H9 (cell line): ENCODE data around the gene CENPP. TPM values are rescaled to one million over a fixed set of nuclear protein-coding genes. Genes with fewer than 3 reads are reported as not detected.
A peak's percentile ranks its signal among the peaks of the same experiment; 100 is the strongest.

Experiments used
- DNase-seq: peaks from one replicate; pipeline ENCODE4 v3.0.0-alpha.2; 2017
- H2AFZ ChIP-seq: one replicate; pipeline ENCODE4 v1.6.1; 2013; ENCODE audit warnings: mild to moderate bottlenecking, low read length, control low read depth, moderate library complexity
- H2AK5ac ChIP-seq: 2 replicates; pipeline ENCODE4 v1.6.1; 2013; ENCODE audit warnings: low read length, control low read depth, mixed read lengths; ENCODE audit not compliant: insufficient read length
- H2BK120ac ChIP-seq: one replicate; pipeline ENCODE4 v1.6.1; 2013; ENCODE audit warnings: low read depth, mild to moderate bottlenecking, low read length, control low read depth, inconsistent platforms; ENCODE audit not compliant: poor library complexity, severe bottlenecking
- H2BK12ac ChIP-seq: 2 replicates; pipeline ENCODE4 v1.6.1; 2013; ENCODE audit warnings: low read length, control low read depth, mixed read lengths, low read depth; ENCODE audit not compliant: insufficient read length
- H2BK15ac ChIP-seq: 2 replicates; pipeline ENCODE4 v1.6.1; 2013; ENCODE audit warnings: low read depth, low read length, control low read depth
- H2BK20ac ChIP-seq: one replicate; pipeline ENCODE4 v1.6.1; 2013; ENCODE audit warnings: low read depth, mild to moderate bottlenecking, low read length, control low read depth, inconsistent platforms; ENCODE audit not compliant: poor library complexity, severe bottlenecking
- H2BK5ac ChIP-seq: 2 replicates; pipeline ENCODE4 v1.6.1; 2013; ENCODE audit warnings: low read length, control low read depth, mixed read lengths; ENCODE audit not compliant: insufficient read length
- H3K14ac ChIP-seq: 2 replicates; pipeline ENCODE4 v1.6.1; 2013; ENCODE audit warnings: low read length, control low read depth; ENCODE audit not compliant: insufficient read depth
- H3K18ac ChIP-seq: 2 replicates; pipeline ENCODE4 v1.6.1; 2013; ENCODE audit warnings: low read depth, mild to moderate bottlenecking, mixed read lengths, low read length, control low read depth; ENCODE audit not compliant: insufficient read length
- H3K23ac ChIP-seq: 2 replicates; pipeline ENCODE4 v1.6.1; 2013; ENCODE audit warnings: low read length, control low read depth, mixed read lengths, low read depth; ENCODE audit not compliant: insufficient read length
- H3K23me2 ChIP-seq: 2 replicates; pipeline ENCODE4 v1.6.1; 2013; ENCODE audit warnings: low read depth, mild to moderate bottlenecking, mixed read lengths, low read length, control low read depth; ENCODE audit not compliant: insufficient read length, poor library complexity, severe bottlenecking
- H3K27ac ChIP-seq: 2 replicates; pipeline ENCODE4 v1.5.1; 2013; ENCODE audit warnings: low read length, control low read depth, mixed read lengths, low read depth; ENCODE audit not compliant: insufficient read length
- H3K27me3 ChIP-seq: 2 replicates; pipeline ENCODE4 v1.6.1; 2013; ENCODE audit warnings: low read length, control low read depth, inconsistent platforms; ENCODE audit not compliant: insufficient read depth
- H3K4ac ChIP-seq: 2 replicates; pipeline ENCODE4 v1.6.1; 2013; ENCODE audit warnings: low read depth, mild to moderate bottlenecking, control low read depth, inconsistent platforms, low read length, moderate library complexity
- H3K4me1 ChIP-seq: 2 replicates; pipeline ENCODE4 v1.6.1; 2013; ENCODE audit warnings: low read length, control low read depth, inconsistent platforms; ENCODE audit not compliant: insufficient read depth
- H3K4me2 ChIP-seq: 2 replicates; pipeline ENCODE4 v1.6.1; 2013; ENCODE audit warnings: low read length, control low read depth, mixed read lengths; ENCODE audit not compliant: insufficient read length, insufficient read depth
- H3K56ac ChIP-seq: 2 replicates; pipeline ENCODE4 v1.6.1; 2013; ENCODE audit warnings: low read depth, mild to moderate bottlenecking, mixed read lengths, low read length, control low read depth; ENCODE audit not compliant: insufficient read length
- H3K79me1 ChIP-seq: 2 replicates; pipeline ENCODE4 v1.6.1; 2013; ENCODE audit warnings: low read depth, mild to moderate bottlenecking, moderate library complexity, low read length, control low read depth, inconsistent platforms; ENCODE audit not compliant: insufficient read depth, poor library complexity, severe bottlenecking
- H3K79me2 ChIP-seq: 2 replicates; pipeline ENCODE4 v1.6.1; 2013; ENCODE audit warnings: low read length, control low read depth, inconsistent platforms; ENCODE audit not compliant: insufficient read depth
- H3K9ac ChIP-seq: 2 replicates; pipeline ENCODE4 v1.6.1; 2013; ENCODE audit warnings: low read length, control low read depth, mixed read lengths; ENCODE audit not compliant: insufficient read length; ENCODE audit errors: extremely low read depth
- H3K9me3 ChIP-seq: one replicate; pipeline ENCODE4 v1.6.1; 2013; ENCODE audit warnings: low read depth, low read length, inconsistent platforms; ENCODE audit not compliant: control insufficient read depth
- H3T11ph ChIP-seq: one replicate; pipeline ENCODE4 v1.6.1; 2013; ENCODE audit warnings: mild to moderate bottlenecking, low read length, control low read depth, inconsistent platforms
- H4K20me1 ChIP-seq: one replicate; pipeline ENCODE4 v1.6.1; 2013; ENCODE audit not compliant: control insufficient read depth, insufficient read length, insufficient read depth
- H4K5ac ChIP-seq: 2 replicates; pipeline ENCODE4 v1.6.1; 2013; ENCODE audit warnings: low read depth, mild to moderate bottlenecking, mixed read lengths, low read length, control low read depth; ENCODE audit not compliant: insufficient read length
- H4K8ac ChIP-seq: replicated peaks from 2 replicates; pipeline ENCODE4 v1.6.1; 2013; ENCODE audit warnings: low read length, control low read depth, mixed read lengths, low read depth; ENCODE audit not compliant: insufficient read length
- H4K91ac ChIP-seq: 2 replicates; pipeline ENCODE4 v1.6.1; 2013; ENCODE audit warnings: low read depth, mild to moderate bottlenecking, moderate library complexity, mixed read lengths, low read length, control low read depth; ENCODE audit not compliant: insufficient read length
- H3K27ac Mint-ChIP-seq, 3 experiments: 2 replicates in 2 of 3; 3 replicates in 1 of 3; pipeline ENCODE4 v1.8.0; 2020 to 2021; ENCODE audit warnings: mixed read lengths in 3 of 3, mild to moderate bottlenecking in 1 of 3, moderate library complexity in 1 of 3
- H3K27me3 Mint-ChIP-seq: 2 replicates; pipeline ENCODE4 v1.8.0; 2021; ENCODE audit warnings: low read depth, mild to moderate bottlenecking, moderate library complexity, mixed read lengths
- H3K36me3 Mint-ChIP-seq, 3 experiments: 2 replicates in 2 of 3; 3 replicates in 1 of 3; pipeline ENCODE4 v1.8.0; 2020 to 2021; ENCODE audit warnings: low read depth in 3 of 3, mixed read lengths in 3 of 3; ENCODE audit not compliant: insufficient read depth in 1 of 3
- H3K4me1 Mint-ChIP-seq, 2 experiments: 2 replicates each; pipeline ENCODE4 v1.8.0; 2020; ENCODE audit warnings: mixed read lengths in 2 of 2
- H3K4me3 Mint-ChIP-seq, 2 experiments: 2 replicates in 1 of 2; 3 replicates in 1 of 2; pipeline ENCODE4 v1.8.0; 2020 to 2021; ENCODE audit warnings: mild to moderate bottlenecking in 2 of 2, mixed read lengths in 2 of 2, moderate library complexity in 1 of 2
- H3K9me3 Mint-ChIP-seq, 2 experiments: 2 replicates in 1 of 2; 3 replicates in 1 of 2; pipeline ENCODE4 v1.8.0; 2020; ENCODE audit warnings: mild to moderate bottlenecking in 2 of 2, mixed read lengths in 2 of 2, moderate library complexity in 1 of 2
- CTCF ChIP-seq: fragments of 200-600 bp; sonication (generic); conservative IDR thresholded peaks from 3 replicates; pipeline ENCODE4 v1.8.0; 2021; ENCODE audit warnings: antibody characterized with exemption, mild to moderate bottlenecking
- WGBS: extraction: QIAGEN DNeasy Blood & Tissue Kit; methylation state at CpG from one replicate; pipeline ENCODE4 v1.1.7; 2013; ENCODE audit warnings: missing lambda C conversion rate, low lambda C conversion rate, mixed read lengths; ENCODE audit not compliant: insufficient read length; ENCODE audit errors: extremely low coverage; 5-methylcytosine and 5-hydroxymethylcytosine counted together
- total RNA-seq: library from RNA; stranded (reverse); gene quantifications from 2 replicates; pipeline ENCODE4 v1.2.1, GENCODE V29; 2021

The CENPP gene
- total RNA-seq, 1 experiment from 2014 or later: 9.1 TPM

GRCh38 chr9:92612816-92613215, 287.1 kb downstream of the CENPP start:
- TF ChIP-seq CTCF: no peak
- Mint-ChIP-seq H3K36me3 (peaks cover 5 to 51% (median 20%) of the 10 kb centered on the region in 3 experiments), H3K4me3 (no peak overlapping the region), H3K9me3 (no peaks in the 10 kb centered on the region), H3K27ac (peak overlapping the region in 1 of 3 experiments; percentile 48; a peak in 1 of 7 replicates), H3K27me3 (no peaks in the 10 kb centered on the region), H3K4me1 (peaks cover 0 to 7% of the 10 kb centered on the region in 2 experiments; a peak in 1 of 4 replicates)
- no peak overlapping the region for H4K5ac ChIP-seq
- no peak for DNase-seq
- no peak overlapping the region for H3K27ac ChIP-seq
- H3K9ac ChIP-seq: no peak overlapping the region
- H3K9me3 ChIP-seq: no peaks in the 10 kb centered on the region
- no peaks in the 10 kb centered on the region for H3K79me1 ChIP-seq
- H3K79me2 ChIP-seq: no peaks in the 10 kb centered on the region
- no peak overlapping the region for H2AK5ac ChIP-seq
- H2BK5ac ChIP-seq: no peak overlapping the region
- H4K20me1 ChIP-seq: no peaks in the 10 kb centered on the region
- H3K14ac ChIP-seq: no peak overlapping the region
- WGBS: no CpG with 5 or more reads among the region's 11 CpGs
- H4K8ac ChIP-seq: no peak overlapping the region
- H2BK120ac ChIP-seq: no peak overlapping the region
- no peak overlapping the region for H2BK12ac ChIP-seq
- H3K4ac ChIP-seq: no peak overlapping the region
- no peak overlapping the region for H3T11ph ChIP-seq
- no peak overlapping the region for H2AFZ ChIP-seq
- H2BK15ac ChIP-seq: no peak overlapping the region
- no peak overlapping the region for H2BK20ac ChIP-seq
- no peaks in the 10 kb centered on the region for H3K4me1 ChIP-seq
- H3K23ac ChIP-seq: no peak overlapping the region
- no peak overlapping the region for H3K4me2 ChIP-seq
- no peak overlapping the region for H3K56ac ChIP-seq
- H4K91ac ChIP-seq: no peak overlapping the region
- no peaks in the 10 kb centered on the region for H3K23me2 ChIP-seq
- no peak overlapping the region for H3K18ac ChIP-seq
- no peaks in the 10 kb centered on the region for H3K27me3 ChIP-seq
